ENCODE measurements around the gene STARD3. TPM values are rescaled to one million over a fixed set of nuclear protein-coding genes. Genes with fewer than 3 reads are reported as not detected.

STARD3 gene
- total and polyA plus RNA-seq, 2 of the 13 experiments (the other 11 are each of a cell fraction or from before 2014, with no cell fraction given), result 34.6 to 100 TPM

- TF ChIP-seq PAXIP1 (CRISPR knock-in tag; conservative IDR thresholded peaks at IDR 0.05), result 0 out of 2 replicates have a peak, but pooled peaks have one; percentile 17
- TF ChIP-seq NCOA5 (CRISPR knock-in tag; IDR thresholded peaks at IDR 0.05), result no peak
- no peak for TF ChIP-seq ZBTB1 (CRISPR knock-in tag; IDR thresholded peaks at IDR 0.05; ENCODE audit: borderline replicate concordance)
- no peak for TF ChIP-seq ATF7 (IDR thresholded peaks at IDR 0.05)
- peak; percentile 45; the same call in 1 of the 2 replicates for TF ChIP-seq ATF7 (CRISPR knock-in tag; IDR thresholded peaks at IDR 0.05)
- no peak for TF ChIP-seq MLX (CRISPR knock-in tag; IDR thresholded peaks at IDR 0.05)
- TF ChIP-seq ZNF570 (CRISPR knock-in tag; IDR thresholded peaks at IDR 0.05; ENCODE audit: borderline replicate concordance), result no peak
- TF ChIP-seq ZNF20 (CRISPR knock-in tag; IDR thresholded peaks at IDR 0.05), result no peak
- TF ChIP-seq KDM1A (CRISPR knock-in tag; IDR thresholded peaks at IDR 0.05), result no peak
- no peak for TF ChIP-seq ZNF441 (CRISPR knock-in tag; IDR thresholded peaks at IDR 0.05; ENCODE audit: borderline replicate concordance)
- TF ChIP-seq ZNF557 (CRISPR knock-in tag; IDR thresholded peaks at IDR 0.05), result no peak
- TF ChIP-seq NPAS2 (CRISPR knock-in tag; IDR thresholded peaks at IDR 0.05; ENCODE audit: borderline replicate concordance), result no peak
- TF ChIP-seq ZNF160 (CRISPR knock-in tag; IDR thresholded peaks at IDR 0.05), result 0 out of 2 replicates have a peak, but pooled peaks have one; percentile 22
- TF ChIP-seq NFRKB (IDR thresholded peaks at IDR 0.05), result no peak
- TF ChIP-seq SIN3A (IDR thresholded peaks at IDR 0.05; ENCODE audit: borderline replicate concordance, low read depth, low read length), result peak; percentile 31; the same call in 1 of the 2 replicates
- TF ChIP-seq REPIN1 (CRISPR knock-in tag; IDR thresholded peaks at IDR 0.05; ENCODE audit: borderline replicate concordance, low read depth), result 0 out of 2 replicates have a peak, but pooled peaks have one; percentile 65
- no peak for TF ChIP-seq KDM5A (IDR thresholded peaks at IDR 0.05; ENCODE audit: borderline replicate concordance, low read length)
- TF ChIP-seq ZNF263 (CRISPR knock-in tag; IDR thresholded peaks at IDR 0.05), result peak; percentile 67
- TF ChIP-seq ZNF30 (CRISPR knock-in tag; IDR thresholded peaks at IDR 0.05), result no peak
- peak; percentile 82 for TF ChIP-seq PATZ1 (CRISPR knock-in tag; IDR thresholded peaks at IDR 0.05)
- TF ChIP-seq XRCC5 (optimal IDR thresholded peaks at IDR 0.05; ENCODE audit: low read length), result peak; percentile 57
- TF ChIP-seq MEIS1 (CRISPR knock-in tag; IDR thresholded peaks at IDR 0.05; ENCODE audit: borderline replicate concordance), result peak; percentile 58; the same call in 1 of the 2 replicates
- TF ChIP-seq NFE2L2 (IDR thresholded peaks at IDR 0.05; ENCODE audit: low read length), result no peak
Observed at GRCh38 chr17:39663688-39664580, 27.0 kb downstream of the STARD3 start (continued).

All from HepG2 (cell line).